Measurements from ENCODE around the gene SRSF10. TPM values are rescaled to one million over a fixed set of nuclear protein-coding genes. Genes with fewer than 3 reads are reported as not detected.

The SRSF10 gene
- total RNA-seq, 1 donor from 2014 or later, result 56.5 TPM

DNA sequence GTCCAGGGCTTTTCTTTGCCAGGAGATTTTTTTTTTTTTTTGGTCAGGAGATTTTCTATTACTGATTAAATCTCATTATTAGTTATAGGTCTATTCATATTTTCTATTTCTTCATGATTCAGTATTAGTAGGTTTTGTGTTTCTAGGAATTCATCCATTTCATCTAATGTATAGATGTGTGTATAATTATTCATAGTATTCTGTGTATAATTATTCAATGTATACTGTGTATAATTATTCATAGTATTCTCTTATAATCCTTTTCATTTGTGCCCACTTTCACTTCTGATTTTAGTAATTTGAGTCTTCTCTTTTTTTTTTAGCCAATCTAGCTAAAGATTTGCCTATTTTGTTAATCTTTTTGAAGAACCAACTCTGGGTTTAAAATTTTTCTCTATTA is 32.8 kb downstream of the SRSF10 start:
- H3K36me3 ChIP-seq, result no peaks in the 10 kb centered on the region
- TF ChIP-seq, protein P1, sequence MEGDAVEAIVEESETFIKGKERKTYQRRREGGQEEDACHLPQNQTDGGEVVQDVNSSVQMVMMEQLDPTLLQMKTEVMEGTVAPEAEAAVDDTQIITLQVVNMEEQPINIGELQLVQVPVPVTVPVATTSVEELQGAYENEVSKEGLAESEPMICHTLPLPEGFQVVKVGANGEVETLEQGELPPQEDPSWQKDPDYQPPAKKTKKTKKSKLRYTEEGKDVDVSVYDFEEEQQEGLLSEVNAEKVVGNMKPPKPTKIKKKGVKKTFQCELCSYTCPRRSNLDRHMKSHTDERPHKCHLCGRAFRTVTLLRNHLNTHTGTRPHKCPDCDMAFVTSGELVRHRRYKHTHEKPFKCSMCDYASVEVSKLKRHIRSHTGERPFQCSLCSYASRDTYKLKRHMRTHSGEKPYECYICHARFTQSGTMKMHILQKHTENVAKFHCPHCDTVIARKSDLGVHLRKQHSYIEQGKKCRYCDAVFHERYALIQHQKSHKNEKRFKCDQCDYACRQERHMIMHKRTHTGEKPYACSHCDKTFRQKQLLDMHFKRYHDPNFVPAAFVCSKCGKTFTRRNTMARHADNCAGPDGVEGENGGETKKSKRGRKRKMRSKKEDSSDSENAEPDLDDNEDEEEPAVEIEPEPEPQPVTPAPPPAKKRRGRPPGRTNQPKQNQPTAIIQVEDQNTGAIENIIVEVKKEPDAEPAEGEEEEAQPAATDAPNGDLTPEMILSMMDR (IDR thresholded peaks at IDR 0.05; ENCODE audit: borderline replicate concordance), result no peak
- peaks cover 16% of the 10 kb centered on the region for H3K9me3 ChIP-seq (replicated peaks)
- no peak overlapping the region for H3K27ac ChIP-seq (replicated peaks)
- no peaks in the 10 kb centered on the region for H3K27me3 ChIP-seq (ENCODE audit: low read depth)
- no peak overlapping the region for H3K4me3 ChIP-seq
- H3K4me1 ChIP-seq, result no peaks in the 10 kb centered on the region
- intact Hi-C loops (cut with micrococcal nuclease), result no loop called here
- no peak for DNase-seq

DNA sequence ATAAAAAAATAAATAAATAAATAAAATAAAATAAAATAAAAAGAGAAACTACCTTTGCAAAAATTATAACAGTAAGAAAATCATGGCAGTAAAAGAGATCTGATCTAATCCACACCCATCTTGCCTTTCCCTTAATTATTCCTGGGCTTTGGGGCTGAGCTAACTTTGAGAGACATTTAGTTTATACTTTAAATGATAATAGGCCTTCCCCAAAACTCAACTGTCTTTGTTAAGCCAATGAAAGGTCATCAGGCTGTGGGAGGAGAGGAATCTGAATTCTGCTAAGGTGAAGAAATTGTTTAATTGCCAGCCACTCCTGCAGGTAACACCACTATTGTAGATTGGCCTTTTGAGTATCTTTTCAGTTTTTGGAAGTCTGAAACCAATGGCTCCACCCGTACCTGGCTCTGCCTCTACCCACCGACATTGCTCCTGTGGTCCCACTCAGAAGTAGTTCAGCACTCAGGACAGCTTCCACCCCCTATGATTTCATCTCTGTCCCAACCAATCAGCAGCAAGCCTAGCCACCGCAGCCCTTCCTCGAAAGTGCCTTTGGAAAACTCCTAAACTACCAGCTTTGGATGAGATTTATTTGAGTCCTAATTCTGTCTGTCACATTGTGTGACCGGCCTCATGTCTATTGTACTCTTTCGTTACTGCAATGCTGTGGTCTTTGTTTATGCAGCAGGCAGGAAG is 43.5 kb downstream of the SRSF10 start:
- intact Hi-C loops (cut with micrococcal nuclease), result no loop called here
- no peaks in the 10 kb centered on the region for H3K4me1 ChIP-seq
- TF ChIP-seq, protein P1 (IDR thresholded peaks at IDR 0.05; ENCODE audit: borderline replicate concordance), result no peak
- no peaks in the 10 kb centered on the region for H3K27me3 ChIP-seq (ENCODE audit: low read depth)
- no peaks in the 10 kb centered on the region for H3K9me3 ChIP-seq (replicated peaks)
- no peak overlapping the region for H3K27ac ChIP-seq (replicated peaks)
- H3K4me3 ChIP-seq, result no peak overlapping the region
- DNase-seq, result no peak
- no peaks in the 10 kb centered on the region for H3K36me3 ChIP-seq

DNA sequence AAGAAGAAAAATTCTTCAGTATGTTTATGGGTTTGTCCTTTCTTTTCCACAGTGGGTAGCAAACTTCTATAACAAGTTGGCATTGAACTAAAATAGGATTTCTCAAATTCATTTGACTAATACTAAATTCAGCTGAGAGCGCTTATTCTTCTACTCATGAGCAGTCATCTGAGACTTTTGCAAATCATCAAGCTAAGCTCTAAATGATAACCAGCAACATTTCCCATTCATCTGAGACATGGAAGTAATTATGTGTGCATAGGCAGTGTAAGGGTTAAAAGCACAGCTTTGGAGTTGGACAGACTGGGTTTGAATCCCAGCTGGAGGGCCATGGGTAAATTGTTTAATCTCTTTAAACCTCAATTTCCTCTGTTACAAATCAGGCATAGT is 48.6 kb downstream of the SRSF10 start:
- intact Hi-C loops (cut with micrococcal nuclease), result no loop called here
- H3K27ac ChIP-seq (replicated peaks), result no peak overlapping the region
- TF ChIP-seq, protein P1 (IDR thresholded peaks at IDR 0.05; ENCODE audit: borderline replicate concordance), result no peak

DNA sequence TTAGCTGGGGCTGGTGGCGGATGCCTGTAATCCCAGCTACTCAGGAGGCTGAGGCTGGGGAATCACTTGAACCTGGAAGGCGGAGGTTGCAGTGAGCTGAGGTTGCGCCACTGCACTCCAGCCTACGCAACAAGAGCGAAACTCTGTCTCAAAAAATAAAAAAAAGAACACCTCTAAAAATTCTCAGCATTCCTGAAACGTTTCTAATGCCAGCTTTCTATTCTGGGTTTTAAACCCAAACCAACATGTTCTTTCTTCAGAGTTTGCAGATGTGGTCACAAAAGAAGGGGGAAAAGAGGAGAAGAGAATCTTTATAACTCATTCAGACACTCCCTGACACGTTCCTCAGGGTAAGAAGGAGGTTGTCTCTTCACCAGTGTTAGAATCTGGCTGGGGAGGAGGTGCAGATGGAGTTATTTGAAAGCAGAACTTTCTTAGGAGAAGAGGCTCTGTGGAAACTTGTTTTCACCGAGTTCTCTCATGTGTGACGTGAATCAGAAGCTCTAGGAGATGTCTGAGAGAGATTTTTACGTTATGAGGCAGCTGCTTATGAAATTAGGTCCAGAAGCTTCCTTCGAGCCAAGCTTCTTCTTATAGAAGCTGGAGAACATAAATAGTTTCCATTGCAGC is 49.2 kb downstream of the SRSF10 start:
- Histone ChIP-seq H3K27me3 (ENCODE audit: low read depth) (no peaks in the 10 kb centered on the region), H3K4me3 (no peak overlapping the region), H3K27ac (replicated peaks) (no peak overlapping the region), H3K9me3 (replicated peaks) (no peaks in the 10 kb centered on the region), H3K4me1 (no peaks in the 10 kb centered on the region), H3K36me3 (no peaks in the 10 kb centered on the region)
- TF ChIP-seq, protein P1 (IDR thresholded peaks at IDR 0.05; ENCODE audit: borderline replicate concordance), result no peak
- no peak for DNase-seq
- intact Hi-C loops (cut with micrococcal nuclease), result no loop called here

More for the DNA sequence above, 48.6 kb downstream of the SRSF10 start:
- H3K27me3 ChIP-seq (ENCODE audit: low read depth), result no peaks in the 10 kb centered on the region
- H3K9me3 ChIP-seq (replicated peaks), result no peaks in the 10 kb centered on the region
- H3K36me3 ChIP-seq, result no peaks in the 10 kb centered on the region
- no peaks in the 10 kb centered on the region for H3K4me1 ChIP-seq
- no peak for DNase-seq
- H3K4me3 ChIP-seq, result no peak overlapping the region

DNA sequence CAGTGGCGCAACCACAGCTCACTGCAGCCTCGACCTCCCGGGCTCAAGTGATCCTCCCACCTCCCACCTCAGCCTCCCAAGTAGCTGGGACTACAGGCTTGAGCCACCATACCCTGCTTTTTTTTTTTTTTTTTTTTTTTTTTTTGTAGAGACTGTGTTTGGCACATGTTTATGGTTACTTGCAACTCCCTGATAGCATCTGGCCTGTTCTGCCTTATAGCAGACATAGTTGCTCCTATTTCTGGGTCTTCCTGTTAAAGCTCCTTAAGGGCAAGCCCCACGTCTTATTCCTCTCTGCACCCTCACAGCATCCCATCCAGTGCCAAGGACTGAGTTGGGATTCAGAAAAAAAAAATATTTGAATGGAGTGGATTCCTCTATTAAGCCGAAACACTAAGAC is 49.9 kb downstream of the SRSF10 start:
- H3K4me3 ChIP-seq, result no peak overlapping the region
- H3K27ac ChIP-seq (replicated peaks), result no peak overlapping the region
- H3K9me3 ChIP-seq (replicated peaks), result no peaks in the 10 kb centered on the region
- TF ChIP-seq, protein P1 (IDR thresholded peaks at IDR 0.05; ENCODE audit: borderline replicate concordance), result no peak
- H3K4me1 ChIP-seq, result no peaks in the 10 kb centered on the region
- no peaks in the 10 kb centered on the region for H3K27me3 ChIP-seq (ENCODE audit: low read depth)
- no peak for DNase-seq
- intact Hi-C loops (cut with micrococcal nuclease), result no loop called here
- no peaks in the 10 kb centered on the region for H3K36me3 ChIP-seq
